ENCODE measurements around the gene NEK11. TPM values are rescaled to one million over a fixed set of nuclear protein-coding genes. Genes with fewer than 3 reads are reported as not detected.

The NEK11 gene
- total and polyA plus RNA-seq, 2 donors (not counting 3 experiments of a cell fraction or from before 2014, with no cell fraction given), result 1.7 to 4.3 TPM

- Histone ChIP-seq H3K9ac (replicated peaks; ENCODE audit: extremely low read depth, insufficient read depth, low read length) (no peak overlapping the region), H3K36me3 (ENCODE audit: control insufficient read depth in 2 of 2, extremely low read depth in 1 of 2, insufficient read depth in 2 of 2, low read length in 2 of 2) (no peaks in the 10 kb centered on the region), H3K4me1 (ENCODE audit: control insufficient read depth, extremely low read depth, insufficient read depth, low read length) (no peaks in the 10 kb centered on the region), H3K9me1 (replicated peaks; ENCODE audit: control insufficient read depth, extremely low read depth, insufficient read depth, low read length) (no peaks in the 10 kb centered on the region), H4K20me1 (replicated peaks; ENCODE audit: control insufficient read depth, extremely low read depth, insufficient read depth, low read length) (no peaks in the 10 kb centered on the region), H2AFZ (ENCODE audit: low read depth, low read length) (no peak overlapping the region), H3K4me2 (ENCODE audit: insufficient read depth, low read length) (no peak overlapping the region), H3K4me3 (replicated peaks in 1 of 3; ENCODE audit: insufficient read depth in 1 of 3, low read depth in 1 of 3, low read length in 3 of 3) (no peak overlapping the region), H3K79me2 (ENCODE audit: control insufficient read depth, insufficient read depth, low read length) (no peaks in the 10 kb centered on the region), H3K9me3 (replicated peaks; ENCODE audit: control insufficient read depth, insufficient read depth, low read length) (no peaks in the 10 kb centered on the region), H3K27me3 (ENCODE audit: control insufficient read depth in 2 of 2, insufficient read depth in 2 of 2, low read length in 2 of 2) (no peaks in the 10 kb centered on the region), H3K27ac (ENCODE audit: insufficient read depth, low read depth, low read length) (no peak overlapping the region)
- POLR2A ChIA-PET, result no interaction called here
- TF ChIP-seq POLR2A (IDR thresholded peaks at IDR 0.05; ENCODE audit: low read depth, low read length) (no peak), EZH2 (IDR thresholded peaks at IDR 0.05; ENCODE audit: borderline replicate concordance, low read depth, low read length, severe bottlenecking) (no peak), MAX (IDR thresholded peaks at IDR 0.05; ENCODE audit: insufficient read depth, insufficient read length) (no peak), POLR2AphosphoS5 (IDR thresholded peaks at IDR 0.05; ENCODE audit: insufficient read depth, low read depth, low read length) (no peak), MYC (IDR thresholded peaks at IDR 0.05; ENCODE audit: low read depth, low read length) (no peak), JUN (IDR thresholded peaks at IDR 0.05; ENCODE audit: borderline replicate concordance, insufficient read depth, insufficient read length, low read depth) (no peak), CTCF (IDR thresholded peaks at IDR 0.05; ENCODE audit: extremely low read depth in 1 of 2, insufficient read depth in 1 of 2, low read depth in 1 of 2, low read length in 2 of 2) (no peak), FOS (IDR thresholded peaks at IDR 0.05; ENCODE audit: borderline replicate concordance, insufficient read depth, low read length) (no peak), GATA2 (IDR thresholded peaks at IDR 0.05; ENCODE audit: insufficient read depth, insufficient read length, low read depth, low read length) (no peak)
- CTCF ChIA-PET, result interaction anchor here (0.9 kb wide), 1 partner anchor 107 kb away, joined by 3 read pairs; no protein-coding TSS in a partner anchor
- intact Hi-C loops (cut with micrococcal nuclease) (no loop called here), dilution Hi-C loops (cut with MboI; ENCODE audit: extremely low pct_ligation_motif_present, low sequenced_read_pairs) (no loop called here)
- DNase-seq (ENCODE audit: low read depth, low spot score), result no peak
- BruUV-seq (replicated peaks), result no TSS peak
- FAIRE-seq, result no peak
Observed at GRCh38 chr3:131140891-131141290, 114.2 kb downstream of the NEK11 start.
